HFFc6 (cell line): ENCODE data around the gene TMSB10. TPM values are rescaled to one million over a fixed set of nuclear protein-coding genes. Genes with fewer than 3 reads are reported as not detected.
"Not testable (repeated sequence)": the region's sequence is repeated elsewhere in the genome, so short reads cannot be mapped to it uniquely, and the experiment has no call there.

ENCODE experiments used
- DNase-seq: peaks from one replicate; pipeline ENCODE4 v3.0.0-alpha.2; 2018
- H3K27ac Mint-ChIP-seq: 2 replicates; pipeline ENCODE4 v1.8.0; 2020; ENCODE audit warnings: mild to moderate bottlenecking, mixed read lengths
- H3K27me3 Mint-ChIP-seq: 2 replicates; pipeline ENCODE4 v1.8.0; 2021; ENCODE audit warnings: mild to moderate bottlenecking, moderate library complexity, mixed read lengths; ENCODE audit not compliant: insufficient read depth
- H3K36me3 Mint-ChIP-seq: 2 replicates; pipeline ENCODE4 v1.8.0; 2021; ENCODE audit warnings: low read depth, mixed read lengths
- H3K4me1 Mint-ChIP-seq: 2 replicates; pipeline ENCODE4 v1.8.0; 2020; ENCODE audit warnings: low read depth, mixed read lengths
- H3K4me3 Mint-ChIP-seq: 2 replicates; pipeline ENCODE4 v1.8.0; 2020; ENCODE audit warnings: mild to moderate bottlenecking, moderate library complexity, mixed read lengths
- H3K9me3 Mint-ChIP-seq: 2 replicates; pipeline ENCODE4 v1.8.0; 2020; ENCODE audit warnings: mild to moderate bottlenecking, mixed read lengths
- total RNA-seq, 6 experiments: library from RNA; stranded (reverse); fragmentation: NEBNext Ultra II Directional; extraction: Animal tissue kit (Norgen Biotek cat#: 25700); gene quantifications; 2 replicates in 1 of 6; 3 replicates in 5 of 6; pipeline ENCODE4 v1.2.3, GENCODE V29; 2021
- TF ChIP-seq, protein P1 (sequence below): fragments of 200-600 bp; sonication (generic); IDR thresholded peaks from 2 replicates; pipeline ENCODE4 v1.5.0; 2021; ENCODE audit warnings: antibody characterized with exemption, mild to moderate bottlenecking

TMSB10 gene
- total RNA-seq, 6 experiments from 2014 or later, result 3,909 to 6,151 (median 5,325) TPM

DNA sequence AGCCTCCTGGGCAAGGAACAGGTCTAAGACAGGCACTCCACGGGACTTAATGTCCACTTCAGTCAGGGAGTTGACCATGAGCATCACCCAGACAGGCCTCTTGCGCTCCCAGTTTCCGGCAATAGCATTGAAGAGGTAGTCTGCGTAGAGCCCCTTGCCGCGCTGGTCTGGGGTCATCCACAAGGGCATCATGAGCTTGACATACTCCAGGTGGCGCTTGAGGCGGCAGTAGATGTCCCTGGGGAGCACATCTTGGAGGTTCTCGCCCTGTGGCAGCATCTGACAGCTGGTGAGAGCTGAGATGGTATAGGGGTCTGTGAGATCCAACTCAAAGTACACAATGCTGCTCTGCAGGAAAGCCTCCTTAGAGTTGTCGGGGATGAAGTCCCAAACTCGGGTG is 35.1 kb upstream of the TMSB10 start:
- no peaks in the 10 kb centered on the region for H3K9me3 Mint-ChIP-seq

GRCh38 chr2:84872691-84873090 is 32.8 kb upstream of the TMSB10 start:
- DNase-seq, H3K4me3 Mint-ChIP-seq, H3K27ac Mint-ChIP-seq, H3K36me3 Mint-ChIP-seq, H3K9me3 Mint-ChIP-seq, H3K27me3 Mint-ChIP-seq: not testable (repeated sequence)
- peaks cover 13% of the 10 kb centered on the region for H3K4me1 Mint-ChIP-seq

More for the DNA sequence above, 35.1 kb upstream of the TMSB10 start:
- DNase-seq, result no peak
- Mint-ChIP-seq H3K4me3 (no peak overlapping the region), H3K27me3 (peaks cover 5% of the 10 kb centered on the region; the same call in 1 of the 2 replicates), H3K4me1 (peaks cover 10% of the 10 kb centered on the region), H3K36me3 (peaks cover 11% of the 10 kb centered on the region; the same call in 1 of the 2 replicates), H3K27ac (no peak overlapping the region)
- TF ChIP-seq, protein P1, sequence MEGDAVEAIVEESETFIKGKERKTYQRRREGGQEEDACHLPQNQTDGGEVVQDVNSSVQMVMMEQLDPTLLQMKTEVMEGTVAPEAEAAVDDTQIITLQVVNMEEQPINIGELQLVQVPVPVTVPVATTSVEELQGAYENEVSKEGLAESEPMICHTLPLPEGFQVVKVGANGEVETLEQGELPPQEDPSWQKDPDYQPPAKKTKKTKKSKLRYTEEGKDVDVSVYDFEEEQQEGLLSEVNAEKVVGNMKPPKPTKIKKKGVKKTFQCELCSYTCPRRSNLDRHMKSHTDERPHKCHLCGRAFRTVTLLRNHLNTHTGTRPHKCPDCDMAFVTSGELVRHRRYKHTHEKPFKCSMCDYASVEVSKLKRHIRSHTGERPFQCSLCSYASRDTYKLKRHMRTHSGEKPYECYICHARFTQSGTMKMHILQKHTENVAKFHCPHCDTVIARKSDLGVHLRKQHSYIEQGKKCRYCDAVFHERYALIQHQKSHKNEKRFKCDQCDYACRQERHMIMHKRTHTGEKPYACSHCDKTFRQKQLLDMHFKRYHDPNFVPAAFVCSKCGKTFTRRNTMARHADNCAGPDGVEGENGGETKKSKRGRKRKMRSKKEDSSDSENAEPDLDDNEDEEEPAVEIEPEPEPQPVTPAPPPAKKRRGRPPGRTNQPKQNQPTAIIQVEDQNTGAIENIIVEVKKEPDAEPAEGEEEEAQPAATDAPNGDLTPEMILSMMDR, result no peak; the same call in 1 of the 2 replicates

GRCh38 chr2:84873350-84873749 is 32.1 kb upstream of the TMSB10 start:
- DNase-seq, result no peak
- H3K36me3 Mint-ChIP-seq, result peaks cover 5% of the 10 kb centered on the region; the same call in 1 of the 2 replicates
- no peak overlapping the region for H3K27ac Mint-ChIP-seq
- no peak overlapping the region for H3K4me3 Mint-ChIP-seq
- no peaks in the 10 kb centered on the region for H3K9me3 Mint-ChIP-seq
- TF ChIP-seq, protein P1, result no peak
- peaks cover 7% of the 10 kb centered on the region for H3K27me3 Mint-ChIP-seq
- H3K4me1 Mint-ChIP-seq, result peaks cover 17% of the 10 kb centered on the region

DNA sequence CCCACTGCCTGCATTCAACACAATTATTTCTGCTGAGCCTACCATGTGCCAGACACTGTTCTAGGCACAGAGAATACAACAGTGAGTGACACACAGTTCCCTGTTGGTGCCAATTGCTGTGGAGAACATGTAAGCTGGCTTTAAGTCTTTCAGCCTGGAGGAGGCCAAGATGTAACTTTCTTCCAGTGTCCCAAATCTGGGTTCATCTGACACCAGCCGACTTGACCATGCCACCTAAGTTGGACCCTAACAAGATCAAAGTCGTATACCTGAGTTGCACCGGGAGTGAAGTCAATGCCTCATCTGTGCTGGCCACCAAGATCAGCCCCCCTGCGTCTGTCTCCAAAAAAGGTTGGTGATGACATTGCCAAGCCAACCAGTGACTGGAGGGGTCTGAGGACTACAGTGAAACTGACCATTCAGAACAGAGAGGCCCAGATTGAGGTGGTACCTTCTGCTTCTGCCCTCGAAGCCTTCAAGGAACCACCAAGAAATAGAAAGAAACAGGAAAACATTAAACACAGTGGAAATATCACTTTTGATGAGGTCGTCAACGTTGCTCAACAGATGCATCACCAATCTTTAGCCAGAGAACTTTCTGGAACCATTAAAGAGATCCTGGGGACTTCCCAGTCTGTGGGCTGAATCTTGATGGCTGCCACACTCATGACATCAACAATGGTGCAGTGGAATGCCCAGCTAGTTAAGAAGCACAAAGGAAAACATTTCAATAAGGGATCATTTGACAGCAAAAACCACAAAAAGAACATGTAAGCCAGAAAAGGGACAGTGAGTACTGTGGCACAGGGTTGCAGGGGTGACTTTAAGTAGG is 30.9 kb upstream of the TMSB10 start:
- H3K4me1 Mint-ChIP-seq, result peaks cover 29% of the 10 kb centered on the region
- H3K36me3 Mint-ChIP-seq, result peaks cover 5% of the 10 kb centered on the region; the same call in 1 of the 2 replicates
- H3K4me3 Mint-ChIP-seq, result no peak overlapping the region
- no peaks in the 10 kb centered on the region for H3K9me3 Mint-ChIP-seq
- TF ChIP-seq, protein P1, result no peak
- peaks cover 7% of the 10 kb centered on the region for H3K27me3 Mint-ChIP-seq
- DNase-seq, result peak; percentile 17
- H3K27ac Mint-ChIP-seq, result peak overlapping the region; percentile 7; the same call in 1 of the 2 replicates

GRCh38 chr2:84875213-84875560 is 30.3 kb upstream of the TMSB10 start:
- H3K4me1 Mint-ChIP-seq, result peaks cover 33% of the 10 kb centered on the region
- no peaks in the 10 kb centered on the region for H3K9me3 Mint-ChIP-seq
- H3K27ac Mint-ChIP-seq, result peak overlapping the region; percentile 7; the same call in 1 of the 2 replicates
- TF ChIP-seq, protein P1, result no peak
- no peak for DNase-seq
- H3K27me3 Mint-ChIP-seq, result peaks cover 7% of the 10 kb centered on the region
- H3K4me3 Mint-ChIP-seq, result no peak overlapping the region
- H3K36me3 Mint-ChIP-seq, result peaks cover 5% of the 10 kb centered on the region; the same call in 1 of the 2 replicates

GRCh38 chr2:84875619-84876018 is 29.8 kb upstream of the TMSB10 start:
- not testable (repeated sequence) for H3K27ac Mint-ChIP-seq, H3K4me3 Mint-ChIP-seq, DNase-seq, H3K36me3 Mint-ChIP-seq, H3K9me3 Mint-ChIP-seq, H3K27me3 Mint-ChIP-seq
- H3K4me1 Mint-ChIP-seq, result peaks cover 36% of the 10 kb centered on the region
